Activated CD4-positive, alpha-beta T cell treated with anti-CD3 and anti-CD28 coated beads, Interleukin-2, amount 10 ng/mL, durations not matched to agents 7 days and 5 days (primary cell): Measurements from ENCODE around the gene LYPD8. TPM values are rescaled to one million over a fixed set of nuclear protein-coding genes. Genes with fewer than 3 reads are reported as not detected.

Experiments
- CTCF ChIA-PET: fragments of 350-600 bp; sonication (Branson Sonifier 250); formaldehyde crosslinking; loops from one replicate; lab custom pipeline; 2021; ENCODE audit warnings: antibody characterized with exemption; lab: Charles Lee
- POLR2A ChIA-PET: fragments of 350-600 bp; sonication (Branson Sonifier 250); formaldehyde crosslinking; loops from one replicate; lab custom pipeline; 2021; ENCODE audit warnings: antibody characterized with exemption; lab: Charles Lee
- DNase-seq: peaks from one replicate; pipeline ENCODE4 v3.0.0-alpha.2; 2020
- H3K27ac Mint-ChIP-seq: one replicate; pipeline ENCODE4 v1.8.0; 2021; ENCODE audit warnings: mild to moderate bottlenecking, moderate library complexity, mixed read lengths
- H3K27me3 Mint-ChIP-seq: one replicate; pipeline ENCODE4 v1.8.0; 2021; ENCODE audit warnings: mixed read lengths
- H3K36me3 Mint-ChIP-seq: one replicate; pipeline ENCODE4 v1.8.0; 2021; ENCODE audit warnings: low read depth, mixed read lengths
- H3K4me1 Mint-ChIP-seq: one replicate; pipeline ENCODE4 v1.8.0; 2021; ENCODE audit warnings: mixed read lengths
- H3K4me3 Mint-ChIP-seq: one replicate; pipeline ENCODE4 v1.8.0; 2021; ENCODE audit warnings: mild to moderate bottlenecking, moderate library complexity, mixed read lengths
- H3K9me3 Mint-ChIP-seq: one replicate; pipeline ENCODE4 v1.8.0; 2021; ENCODE audit warnings: mixed read lengths
- total RNA-seq, 2 experiments: library from RNA; stranded (reverse); gene quantifications; one replicate each; pipeline ENCODE4 v1.2.3, GENCODE V29; 2021

LYPD8 gene
- total RNA-seq, 2 experiments from 2014 or later, result not detected

GRCh38 chr1:248753708-248754280, 1.8 kb downstream of the LYPD8 start:
- H3K9me3 Mint-ChIP-seq, result no peaks in the 10 kb centered on the region
- DNase-seq, result no peak
- no peak overlapping the region for H3K4me3 Mint-ChIP-seq
- no peaks in the 10 kb centered on the region for H3K4me1 Mint-ChIP-seq
- H3K27ac Mint-ChIP-seq, result no peak overlapping the region
- CTCF ChIA-PET, result no interaction called here
- H3K36me3 Mint-ChIP-seq, result no peaks in the 10 kb centered on the region
- no peaks in the 10 kb centered on the region for H3K27me3 Mint-ChIP-seq
- POLR2A ChIA-PET, result no interaction called here

DNA sequence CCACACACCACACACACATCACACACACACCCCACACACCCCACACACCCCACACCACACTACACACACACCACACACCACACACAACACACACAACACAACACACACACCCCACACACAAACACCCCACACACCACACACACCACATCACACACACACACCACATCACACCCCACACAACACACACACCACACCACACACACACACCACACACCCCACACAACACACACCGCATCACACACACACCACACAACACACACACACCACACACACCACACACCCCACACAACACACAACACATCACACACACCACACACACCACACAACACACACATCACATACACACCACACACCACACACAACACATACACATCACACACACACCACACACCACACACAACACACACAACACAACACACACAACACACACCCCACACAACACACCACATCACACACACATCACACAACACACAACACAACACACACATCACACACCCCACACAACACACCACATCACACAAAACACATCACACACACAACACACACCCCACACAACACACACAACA, 2.4 kb downstream of the LYPD8 start:
- Mint-ChIP-seq H3K9me3 (no peaks in the 10 kb centered on the region), H3K4me1 (no peaks in the 10 kb centered on the region), H3K36me3 (no peaks in the 10 kb centered on the region), H3K4me3 (no peak overlapping the region), H3K27me3 (no peaks in the 10 kb centered on the region), H3K27ac (no peak overlapping the region)
- ChIA-PET CTCF (no interaction called here), POLR2A (no interaction called here)
- no peak for DNase-seq

GRCh38 chr1:248752161-248753028, 3.2 kb downstream of the LYPD8 start:
- H3K4me3 Mint-ChIP-seq, result no peak overlapping the region
- no peaks in the 10 kb centered on the region for H3K9me3 Mint-ChIP-seq
- H3K4me1 Mint-ChIP-seq, result no peaks in the 10 kb centered on the region
- H3K27me3 Mint-ChIP-seq, result no peaks in the 10 kb centered on the region
- H3K27ac Mint-ChIP-seq, result no peak overlapping the region
- POLR2A ChIA-PET, result no interaction called here
- no peak for DNase-seq
- CTCF ChIA-PET, result no interaction called here
- no peaks in the 10 kb centered on the region for H3K36me3 Mint-ChIP-seq

DNA sequence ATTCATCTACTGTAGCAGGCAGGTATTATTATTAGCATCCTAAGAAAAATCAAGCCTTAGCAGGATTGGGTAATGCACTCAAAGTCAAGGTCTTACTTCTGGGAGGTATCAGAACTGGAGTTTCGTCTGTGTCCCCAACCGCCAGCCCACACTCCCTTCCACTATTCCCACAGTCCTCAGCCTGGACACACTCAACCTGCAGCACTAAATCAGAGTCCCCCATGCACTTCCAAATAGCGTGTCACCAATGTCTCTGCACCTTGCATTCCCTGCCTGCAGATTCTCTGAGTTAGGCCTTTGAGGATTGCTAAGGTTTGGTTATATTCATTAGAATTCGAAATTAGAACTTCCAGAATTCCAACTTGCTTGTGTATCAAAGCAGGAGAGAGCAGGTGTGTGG, 3.9 kb downstream of the LYPD8 start:
- Mint-ChIP-seq H3K27ac (no peak overlapping the region), H3K4me1 (no peaks in the 10 kb centered on the region), H3K27me3 (no peaks in the 10 kb centered on the region), H3K4me3 (no peak overlapping the region), H3K36me3 (no peaks in the 10 kb centered on the region), H3K9me3 (no peaks in the 10 kb centered on the region)
- ChIA-PET CTCF (no interaction called here), POLR2A (no interaction called here)
- no peak for DNase-seq

- Mint-ChIP-seq H3K9me3 (no peaks in the 10 kb centered on the region), H3K4me1 (no peaks in the 10 kb centered on the region), H3K4me3 (no peak overlapping the region), H3K36me3 (no peaks in the 10 kb centered on the region), H3K27ac (no peak overlapping the region), H3K27me3 (no peaks in the 10 kb centered on the region)
- DNase-seq, result no peak
- POLR2A ChIA-PET, result no interaction called here
- CTCF ChIA-PET, result no interaction called here
Observed at GRCh38 chr1:248751142-248751541, 4.4 kb downstream of the LYPD8 start.

- no peak overlapping the region for H3K4me3 Mint-ChIP-seq
- no peaks in the 10 kb centered on the region for H3K36me3 Mint-ChIP-seq
- no peak overlapping the region for H3K27ac Mint-ChIP-seq
- ChIA-PET CTCF (no interaction called here), POLR2A (no interaction called here)
- no peaks in the 10 kb centered on the region for H3K27me3 Mint-ChIP-seq
- H3K4me1 Mint-ChIP-seq, result no peaks in the 10 kb centered on the region
- no peaks in the 10 kb centered on the region for H3K9me3 Mint-ChIP-seq
- DNase-seq, result no peak
Observed at GRCh38 chr1:248750496-248750895, 5.1 kb downstream of the LYPD8 start.

- no peaks in the 10 kb centered on the region for H3K9me3 Mint-ChIP-seq
- DNase-seq, result no peak
- H3K4me3 Mint-ChIP-seq, result no peak overlapping the region
- no peak overlapping the region for H3K27ac Mint-ChIP-seq
- CTCF ChIA-PET, result no interaction called here
- H3K4me1 Mint-ChIP-seq, result no peaks in the 10 kb centered on the region
- no peaks in the 10 kb centered on the region for H3K27me3 Mint-ChIP-seq
- POLR2A ChIA-PET, result no interaction called here
- no peaks in the 10 kb centered on the region for H3K36me3 Mint-ChIP-seq
Observed at GRCh38 chr1:248748211-248748610, 7.3 kb downstream of the LYPD8 start.

GRCh38 chr1:248740876-248741275, 14.7 kb downstream of the LYPD8 start:
- POLR2A ChIA-PET, result no interaction called here
- Mint-ChIP-seq H3K36me3 (no peaks in the 10 kb centered on the region), H3K27ac (no peak overlapping the region), H3K27me3 (no peaks in the 10 kb centered on the region), H3K4me1 (no peaks in the 10 kb centered on the region), H3K9me3 (no peaks in the 10 kb centered on the region), H3K4me3 (no peak overlapping the region)
- DNase-seq, result no peak
- CTCF ChIA-PET, result no interaction called here

GRCh38 chr1:248739572-248740205, 15.9 kb downstream of the LYPD8 start:
- Mint-ChIP-seq H3K9me3 (no peaks in the 10 kb centered on the region), H3K36me3 (no peaks in the 10 kb centered on the region), H3K4me1 (no peaks in the 10 kb centered on the region), H3K27me3 (peaks cover 4% of the 10 kb centered on the region), H3K27ac (no peak overlapping the region), H3K4me3 (no peak overlapping the region)
- CTCF ChIA-PET, result no interaction called here
- POLR2A ChIA-PET, result no interaction called here
- DNase-seq, result no peak

DNA sequence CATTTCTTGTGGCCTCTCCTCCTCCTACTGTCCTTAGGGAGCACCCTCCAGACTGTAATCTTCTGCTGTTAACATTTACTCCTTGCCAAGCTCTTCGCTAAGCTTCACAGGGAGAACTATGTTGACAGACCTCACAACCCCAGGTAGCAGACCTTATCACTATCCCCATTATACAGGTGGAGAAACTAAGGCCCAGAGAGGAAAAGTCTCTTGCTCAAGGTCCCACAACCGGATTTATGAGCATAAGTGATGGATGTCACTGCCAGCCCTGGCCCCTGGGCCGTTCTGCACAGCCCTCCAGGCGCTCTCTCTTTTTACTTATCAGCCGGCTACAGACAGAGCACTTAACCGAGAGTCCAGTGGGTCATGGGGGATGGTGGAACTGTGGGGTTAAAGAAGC, 18.1 kb downstream of the LYPD8 start:
- Mint-ChIP-seq H3K36me3 (no peaks in the 10 kb centered on the region), H3K27ac (no peak overlapping the region), H3K27me3 (peaks cover 4% of the 10 kb centered on the region), H3K4me1 (no peaks in the 10 kb centered on the region), H3K4me3 (no peak overlapping the region), H3K9me3 (peaks cover 2% of the 10 kb centered on the region)
- ChIA-PET CTCF (no interaction called here), POLR2A (no interaction called here)
- no peak for DNase-seq

- CTCF ChIA-PET, result no interaction called here
Observed at GRCh38 chr1:248736977-248737376, 18.6 kb downstream of the LYPD8 start.

DNA sequence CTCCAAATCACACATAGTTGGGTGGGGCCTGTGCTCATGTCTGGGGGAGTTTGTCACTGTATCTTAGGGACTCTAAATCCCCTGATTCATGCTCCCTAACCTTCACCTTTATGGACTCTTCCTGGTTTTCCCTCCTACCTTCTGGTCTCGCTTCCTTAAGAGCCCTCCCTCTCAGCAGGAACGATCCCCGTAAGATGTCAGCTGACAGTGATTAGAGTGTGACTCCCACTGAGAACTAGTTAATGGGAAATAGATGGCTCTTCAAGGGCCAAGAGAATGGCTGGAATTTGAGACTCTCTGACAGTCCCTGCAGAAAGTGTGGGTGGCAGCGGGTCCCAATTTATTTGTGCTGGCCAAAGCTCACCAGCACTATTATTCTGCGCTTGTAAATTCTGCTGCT, 22.0 kb downstream of the LYPD8 start:
- ChIA-PET CTCF (no interaction called here), POLR2A (no interaction called here)
- H3K36me3 Mint-ChIP-seq, result no peaks in the 10 kb centered on the region
- H3K4me3 Mint-ChIP-seq, result no peak overlapping the region
- peaks cover 2% of the 10 kb centered on the region for H3K9me3 Mint-ChIP-seq
- no peaks in the 10 kb centered on the region for H3K4me1 Mint-ChIP-seq
- no peak for DNase-seq
- H3K27me3 Mint-ChIP-seq, result peaks cover 4% of the 10 kb centered on the region
- no peak overlapping the region for H3K27ac Mint-ChIP-seq

More at GRCh38 chr1:248736977-248737376, 18.6 kb downstream of the LYPD8 start:
- H3K9me3 Mint-ChIP-seq, result peaks cover 2% of the 10 kb centered on the region
- H3K4me1 Mint-ChIP-seq, result no peaks in the 10 kb centered on the region
- H3K27me3 Mint-ChIP-seq, result peaks cover 4% of the 10 kb centered on the region
- H3K36me3 Mint-ChIP-seq, result no peaks in the 10 kb centered on the region
- POLR2A ChIA-PET, result no interaction called here
- no peak for DNase-seq
- no peak overlapping the region for H3K27ac Mint-ChIP-seq
- H3K4me3 Mint-ChIP-seq, result no peak overlapping the region
